HCT116 (cell line): ENCODE results near the gene KDM6B. TPM values are rescaled to one million over a fixed set of nuclear protein-coding genes. Genes with fewer than 3 reads are reported as not detected.

Experiments
- ATAC-seq: fragments of 200-7000 bp; cut with Tn5 transposase; 2 replicates; pipeline ENCODE4 v1.9.1; 2020; ENCODE audit warnings: mild to moderate bottlenecking, moderate library complexity
- BruUV-seq: library from RNA; stranded (reverse); fragments of 400-500 nt; replicated peaks from 2 replicates; lab custom pipeline; 2021; lab: Mats Ljungman, UMichigan
- CTCF ChIA-PET: fragments of 300-600 bp; sonication (Branson Sonifier 250); formaldehyde crosslinking; loops from one replicate; lab custom pipeline; 2021; ENCODE audit warnings: antibody characterized with exemption; lab: Charles Lee
- POLR2A ChIA-PET: fragments of 300-600, 350-600 bp; sonication (Branson Sonifier 250); formaldehyde crosslinking; loops from one replicate; lab custom pipeline; 2021; ENCODE audit warnings: antibody characterized with exemption; lab: Charles Lee
- RAD21 ChIA-PET, 2 experiments: fragments of 300-600 bp; sonication (Branson Sonifier 250); formaldehyde crosslinking; loops; one replicate each; lab custom pipeline; 2023; ENCODE audit warnings: low total read pairs in 2 of 2; ENCODE audit not compliant: uncharacterized antibody in 2 of 2, unreplicated experiment in 2 of 2, low non-redundant PET in 1 of 2; lab: Charles Lee
- DNase-seq: peaks from one replicate; pipeline ENCODE4 v3.0.0-alpha.2; 2010; ENCODE audit warnings: low read depth, low spot score
- H2AFZ ChIP-seq: fragments of 200-600 bp; shearing (Covaris generic), sonication (generic); 2 replicates; pipeline ENCODE4 v1.6.1; 2017; ENCODE audit warnings: low read depth, mixed run types, mixed read lengths, antibody characterized with exemption, low read length; ENCODE audit not compliant: poor library complexity, severe bottlenecking
- H3K27ac ChIP-seq: 2 replicates; pipeline ENCODE4 v1.5.1; 2012; ENCODE audit warnings: low read depth, low read length
- H3K27me3 ChIP-seq: fragments of 200-600 bp; sonication (generic); 2 replicates; pipeline ENCODE4 v1.6.1; 2016; ENCODE audit warnings: mixed run types, low read length, mixed read lengths; ENCODE audit not compliant: insufficient read depth
- H3K36me3 ChIP-seq, 2 experiments: fragments of 200-500 bp in 1 of 2; fragments of 200-600 bp in 1 of 2; sonication (Bioruptor generic) in 1 of 2; sonication (generic) in 1 of 2; 2 replicates each; pipeline versions ENCODE4 v1.5.1 to v1.6.1; 2014 to 2016; ENCODE audit warnings: low read length in 2 of 2, inconsistent platforms in 1 of 2, mixed read lengths in 1 of 2, mixed run types in 1 of 2; ENCODE audit not compliant: insufficient read depth in 2 of 2, control insufficient read depth in 1 of 2
- H3K4me1 ChIP-seq, 2 experiments: fragments of 200-600 bp in 1 of 2; sonication (generic) in 1 of 2; 2 replicates each; pipeline versions ENCODE4 v1.5.1 to v1.6.1; 2012 to 2017; ENCODE audit warnings: low read length in 2 of 2, inconsistent platforms in 1 of 2, mild to moderate bottlenecking in 1 of 2, mixed read lengths in 1 of 2, mixed run types in 1 of 2, moderate library complexity in 1 of 2; ENCODE audit not compliant: insufficient read depth in 2 of 2, control insufficient read depth in 1 of 2
- H3K4me2 ChIP-seq: fragments of 200-600 bp; sonication (generic); 2 replicates; pipeline ENCODE4 v1.6.1; 2017; ENCODE audit warnings: mixed run types, low read length, mixed read lengths
- H3K4me3 ChIP-seq, 2 experiments: fragments of 200-600 bp in 1 of 2; sonication (generic) in 1 of 2; replicated peaks in 1 of 2; 2 replicates each; pipeline ENCODE4 v1.5.1; 2011 to 2016; ENCODE audit warnings: low read length in 2 of 2, control low read depth in 1 of 2, low read depth in 1 of 2, mild to moderate bottlenecking in 1 of 2, mixed read lengths in 1 of 2, mixed run types in 1 of 2
- H3K79me2 ChIP-seq: fragments of 200-600 bp; sonication (generic); 2 replicates; pipeline ENCODE4 v1.6.1; 2017; ENCODE audit warnings: mild to moderate bottlenecking, mixed run types, low read length, moderate library complexity, mixed read lengths; ENCODE audit not compliant: insufficient read depth
- H3K9ac ChIP-seq: fragments of 200-600 bp; sonication (generic); 2 replicates; pipeline ENCODE4 v1.6.1; 2016; ENCODE audit warnings: low read length, mixed read lengths
- H3K9me2 ChIP-seq: fragments of 200-600 bp; sonication (generic), shearing (Covaris generic); 2 replicates; pipeline ENCODE4 v1.6.1; 2017; ENCODE audit warnings: mixed run types, mild to moderate bottlenecking, moderate library complexity; ENCODE audit not compliant: insufficient read depth
- H3K9me3 ChIP-seq, 2 experiments: fragments of 200-500 bp in 1 of 2; fragments of 200-600 bp in 1 of 2; sonication (Bioruptor generic) in 1 of 2; sonication (generic) in 1 of 2; 2 replicates each; pipeline ENCODE4 v1.6.1; 2014 to 2017; ENCODE audit warnings: low read length in 2 of 2, mixed read lengths in 2 of 2, inconsistent platforms in 1 of 2, low read depth in 1 of 2, mild to moderate bottlenecking in 1 of 2, mixed run types in 1 of 2, moderate library complexity in 1 of 2; ENCODE audit not compliant: control insufficient read depth in 1 of 2, insufficient read depth in 1 of 2
- H4K20me1 ChIP-seq: fragments of 200-600 bp; sonication (generic), shearing (Covaris generic); 2 replicates; pipeline ENCODE4 v1.6.1; 2017; ENCODE audit warnings: mixed run types, mild to moderate bottlenecking, moderate library complexity; ENCODE audit not compliant: insufficient read depth
- CEBPB ChIP-seq: IDR thresholded peaks from 2 replicates; pipeline ENCODE4 v1.6.1; 2012; ENCODE audit warnings: low read depth
- EZH2 ChIP-seq: fragments of 200-600 bp; sonication (generic); IDR thresholded peaks from 2 replicates; pipeline ENCODE4 v1.6.1; 2017; ENCODE audit warnings: antibody characterized with exemption, mixed run types
- EZH2phosphoT487 ChIP-seq: fragments of 200-600 bp; IDR thresholded peaks from 2 replicates; pipeline ENCODE4 v1.6.1; 2018; ENCODE audit warnings: antibody characterized with exemption, borderline replicate concordance
- FOSL1 ChIP-seq: IDR thresholded peaks from 2 replicates; pipeline ENCODE4 v1.6.1; 2012; ENCODE audit warnings: low read depth
- JUND ChIP-seq: IDR thresholded peaks from 2 replicates; pipeline ENCODE4 v1.6.1; 2012
- POLR2A ChIP-seq: IDR thresholded peaks from 2 replicates; pipeline ENCODE4 v1.7.0; 2011; ENCODE audit warnings: borderline replicate concordance; ENCODE audit not compliant: insufficient read depth, insufficient read length; ENCODE audit errors: extremely low read depth
- RAD21 ChIP-seq: IDR thresholded peaks from 2 replicates; pipeline ENCODE4 v1.6.1; 2012; ENCODE audit warnings: low read depth, mild to moderate bottlenecking
- TCF7L2 ChIP-seq: IDR thresholded peaks from 2 replicates; pipeline ENCODE4 v1.7.0; 2011; ENCODE audit warnings: borderline replicate concordance, inconsistent platforms; ENCODE audit not compliant: insufficient read depth, insufficient read length; ENCODE audit errors: extremely low read depth
- ZFX ChIP-seq: fragments of 450-650 bp; IDR thresholded peaks from 2 replicates; pipeline ENCODE4 v1.6.1; 2017
- ZNF274 ChIP-seq: fragments of 200-500 bp; sonication (Bioruptor generic); IDR thresholded peaks from 2 replicates; pipeline ENCODE4 v1.6.1; 2014; ENCODE audit warnings: mild to moderate bottlenecking, low read depth, low read length, inconsistent platforms
- intact Hi-C: fragments of 100-400 bp; cut with micrococcal nuclease; formaldehyde crosslinking; loops from 2 replicates; pipeline ENCODE4 v1.10.0; 2022
- total RNA-seq: library from RNA; stranded (reverse); gene quantifications from one replicate; pipeline ENCODE4 v1.2.1, GENCODE V29; 2021; ENCODE audit not compliant: unreplicated experiment
- TF ChIP-seq, protein P1 (sequence below), 3 experiments: fragments of 200-600 bp in 1 of 3; sonication (generic) in 1 of 3; IDR thresholded peaks in 2 of 3; conservative IDR thresholded peaks in 1 of 3; 2 replicates each; pipeline ENCODE4 v1.5.1; 2012 to 2017; ENCODE audit warnings: low read depth in 2 of 3, low read length in 2 of 3, antibody characterized with exemption in 1 of 3, borderline replicate concordance in 1 of 3, control low read depth in 1 of 3, mild to moderate bottlenecking in 1 of 3, mixed read lengths in 1 of 3, mixed run types in 1 of 3, moderate library complexity in 1 of 3; ENCODE audit not compliant: insufficient read depth in 1 of 3

Gene KDM6B
- total RNA-seq, 1 experiment from 2014 or later: 42.1 TPM

DNA sequence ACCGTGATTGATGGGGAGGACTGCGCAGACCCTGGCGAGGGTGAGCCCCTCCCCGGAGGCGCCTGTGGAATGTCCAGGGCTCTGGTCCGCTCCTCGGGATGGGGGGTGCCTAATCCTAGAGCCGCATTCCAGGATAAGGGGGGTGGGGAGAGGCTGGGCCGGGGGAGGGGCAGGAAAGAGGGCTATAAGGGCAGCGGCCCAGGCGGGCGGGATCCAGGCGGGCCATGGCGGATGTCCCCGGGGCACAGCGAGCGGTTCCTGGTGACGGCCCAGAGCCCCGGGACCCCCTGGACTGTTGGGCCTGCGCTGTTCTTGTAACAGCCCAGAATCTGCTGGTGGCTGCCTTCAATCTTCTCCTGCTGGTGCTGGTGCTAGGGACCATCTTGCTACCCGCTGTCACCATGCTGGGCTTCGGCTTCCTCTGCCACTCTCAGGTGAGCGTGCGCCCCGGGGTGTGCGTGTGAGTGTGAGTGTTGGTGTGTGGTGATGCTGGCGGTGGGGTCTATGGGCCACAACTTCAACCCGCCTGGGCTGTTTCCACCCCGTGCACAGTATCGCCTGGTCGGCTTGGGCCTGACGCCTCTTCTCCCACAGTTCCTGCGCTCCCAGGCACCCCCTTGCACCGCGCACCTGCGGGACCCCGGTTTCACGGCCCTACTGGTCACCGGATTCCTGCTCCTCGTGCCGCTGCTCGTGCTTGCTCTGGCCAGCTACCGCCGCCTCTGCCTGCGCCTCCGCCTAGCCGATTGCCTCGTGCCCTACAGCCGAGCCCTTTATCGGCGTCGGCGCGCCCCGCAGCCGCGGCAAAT is 21.0 kb downstream of the KDM6B start, which contains the start of gene TMEM88:
Gene TMEM88, plus strand, starts transcription at position 216 of the 809 bp plus-strand sequence. Its CDS starts 9 bp downstream, at position 225.
- ChIA-PET POLR2A (interaction anchor here (0.6 to 2.6 kb wide), 5 partner anchors 10 to 529 kb away, joined by 3 to 45 read pairs (median 4); no protein-coding TSS in a partner anchor), RAD21 (interaction anchor here in 1 of 2 experiments (0.6 kb wide), 1 partner anchor 23 kb away, joined by 3 read pairs; no protein-coding TSS in a partner anchor), CTCF (no interaction called here)
- no peak for ATAC-seq
- Histone ChIP-seq H3K9me2 (no peaks in the 10 kb centered on the region), H3K9me3 (no peaks in the 10 kb centered on the region), H2AFZ (no peak within 1 kb of the TSS), H4K20me1 (no peaks in the 10 kb centered on the region), H3K4me1 (peaks cover 22 to 47% of the 10 kb centered on the region in 2 experiments), H3K27ac (peak within 1 kb of the TSS; percentile 92), H3K4me2 (peak within 1 kb of the TSS; percentile 99), H3K27me3 (no peaks in the 10 kb centered on the region), H3K79me2 (peaks cover 47% of the 10 kb centered on the region), H3K36me3 (peaks cover 6 to 29% of the 10 kb centered on the region in 2 experiments; a peak in 2 of 4 replicates), H3K4me3 (peak within 1 kb of the TSS; percentile 67 to 94), H3K9ac (peak within 1 kb of the TSS; percentile 93)
- intact Hi-C loops: no loop called here
- no peak for DNase-seq
- BruUV-seq: no TSS peak
- TF ChIP-seq CEBPB (no peak), POLR2A (no peak), EZH2phosphoT487 (no peak), JUND (no peak), EZH2 (no peak), ZNF274 (no peak), TCF7L2 (no peak), ZFX (no peak), RAD21 (no peak), FOSL1 (no peak)
- TF ChIP-seq, protein P1, sequence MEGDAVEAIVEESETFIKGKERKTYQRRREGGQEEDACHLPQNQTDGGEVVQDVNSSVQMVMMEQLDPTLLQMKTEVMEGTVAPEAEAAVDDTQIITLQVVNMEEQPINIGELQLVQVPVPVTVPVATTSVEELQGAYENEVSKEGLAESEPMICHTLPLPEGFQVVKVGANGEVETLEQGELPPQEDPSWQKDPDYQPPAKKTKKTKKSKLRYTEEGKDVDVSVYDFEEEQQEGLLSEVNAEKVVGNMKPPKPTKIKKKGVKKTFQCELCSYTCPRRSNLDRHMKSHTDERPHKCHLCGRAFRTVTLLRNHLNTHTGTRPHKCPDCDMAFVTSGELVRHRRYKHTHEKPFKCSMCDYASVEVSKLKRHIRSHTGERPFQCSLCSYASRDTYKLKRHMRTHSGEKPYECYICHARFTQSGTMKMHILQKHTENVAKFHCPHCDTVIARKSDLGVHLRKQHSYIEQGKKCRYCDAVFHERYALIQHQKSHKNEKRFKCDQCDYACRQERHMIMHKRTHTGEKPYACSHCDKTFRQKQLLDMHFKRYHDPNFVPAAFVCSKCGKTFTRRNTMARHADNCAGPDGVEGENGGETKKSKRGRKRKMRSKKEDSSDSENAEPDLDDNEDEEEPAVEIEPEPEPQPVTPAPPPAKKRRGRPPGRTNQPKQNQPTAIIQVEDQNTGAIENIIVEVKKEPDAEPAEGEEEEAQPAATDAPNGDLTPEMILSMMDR (IDR thresholded peaks at IDR 0.05 in 2 of 3, conservative IDR thresholded peaks at IDR 0.05 in 1 of 3; ENCODE audit: borderline replicate concordance in 1 of 3, insufficient read depth in 1 of 3, low read depth in 2 of 3, low read length in 2 of 3): no peak
